Endodermal cell (in vitro differentiated cells): Measurements from ENCODE around the gene NID2. TPM values are rescaled to one million over a fixed set of nuclear protein-coding genes. Genes with fewer than 3 reads are reported as not detected.

Experiments used
- DNase-seq: peaks from one replicate; pipeline ENCODE4 v3.0.0-alpha.2; 2017
- H3K27ac ChIP-seq: 2 replicates; pipeline ENCODE4 v1.5.1; 2013; ENCODE audit warnings: mild to moderate bottlenecking, low read depth, low read length, moderate library complexity
- H3K27me3 ChIP-seq: 2 replicates; pipeline ENCODE4 v1.6.1; 2013; ENCODE audit warnings: mild to moderate bottlenecking, low read length, moderate library complexity; ENCODE audit not compliant: insufficient read depth, control insufficient read depth, poor library complexity, severe bottlenecking
- H3K36me3 ChIP-seq: 2 replicates; pipeline ENCODE4 v1.7.0; 2013; ENCODE audit warnings: mild to moderate bottlenecking, low read length, moderate library complexity; ENCODE audit not compliant: control insufficient read depth, insufficient read depth
- H3K4me1 ChIP-seq: one replicate; pipeline ENCODE4 v1.7.0; 2013; ENCODE audit warnings: low read length; ENCODE audit not compliant: control insufficient read depth, insufficient read depth
- H3K4me3 ChIP-seq: 2 replicates; pipeline ENCODE4 v1.5.1; 2013; ENCODE audit warnings: mild to moderate bottlenecking, low read length, moderate library complexity
- H3K9ac ChIP-seq: 2 replicates; pipeline ENCODE4 v1.6.1; 2013; ENCODE audit warnings: mild to moderate bottlenecking, low read length, moderate library complexity; ENCODE audit not compliant: poor library complexity, severe bottlenecking; ENCODE audit errors: extremely low read depth
- H3K9me3 ChIP-seq: 2 replicates; pipeline ENCODE4 v1.6.1; 2013; ENCODE audit warnings: mild to moderate bottlenecking, low read length, moderate library complexity; ENCODE audit not compliant: control insufficient read depth
- H3K27ac Mint-ChIP-seq: 2 replicates; pipeline ENCODE4 v1.8.0; 2020; ENCODE audit warnings: mixed read lengths
- H3K27me3 Mint-ChIP-seq: 2 replicates; pipeline ENCODE4 v1.8.0; 2021; ENCODE audit warnings: mild to moderate bottlenecking, mixed read lengths; ENCODE audit not compliant: insufficient read depth
- H3K36me3 Mint-ChIP-seq: 2 replicates; pipeline ENCODE4 v1.8.0; 2020; ENCODE audit warnings: low read depth, mixed read lengths
- H3K4me1 Mint-ChIP-seq: 2 replicates; pipeline ENCODE4 v1.8.0; 2020; ENCODE audit warnings: mixed read lengths
- H3K4me3 Mint-ChIP-seq: 2 replicates; pipeline ENCODE4 v1.8.0; 2020; ENCODE audit warnings: mild to moderate bottlenecking, moderate library complexity, mixed read lengths
- H3K9me3 Mint-ChIP-seq: 2 replicates; pipeline ENCODE4 v1.8.0; 2020; ENCODE audit warnings: mild to moderate bottlenecking, mixed read lengths
- WGBS, 2 experiments: methylation state at CpG; one replicate each; pipeline versions ENCODE4 v1.1.5 to v1.1.7; 2013; ENCODE audit warnings: missing lambda C conversion rate in 2 of 2, mixed read lengths in 1 of 2; ENCODE audit not compliant: insufficient coverage in 1 of 2, insufficient read length in 1 of 2; 5-methylcytosine and 5-hydroxymethylcytosine counted together
- total RNA-seq, 2 donors: library from RNA; stranded (reverse); fragmentation: NEBNext Ultra II Directional in 1 of 2; extraction: Animal tissue kit (Norgen Biotek cat#: 25700) in 1 of 2; gene quantifications; 2 replicates in 1 of 2; 3 replicates in 1 of 2; pipeline ENCODE4 v1.2.1, GENCODE V29; 2021
- TF ChIP-seq, protein P1 (sequence below): fragments of 200-600 bp; sonication (generic); conservative IDR thresholded peaks from 2 replicates; pipeline ENCODE4 v1.5.0; 2021; ENCODE audit warnings: antibody characterized with exemption, mild to moderate bottlenecking

Gene NID2
- total RNA-seq, 2 donors from 2014 or later = 1.7 to 2.9 TPM

GRCh38 chr14:51977075-51977474, 91.8 kb downstream of the NID2 start:
- peaks cover 3% of the 10 kb centered on the region for H3K4me1 ChIP-seq
- H3K4me1 Mint-ChIP-seq = peaks cover 22% of the 10 kb centered on the region
- no peak overlapping the region for H3K4me3 Mint-ChIP-seq
- no peak overlapping the region for H3K27ac ChIP-seq
- peaks cover 5% of the 10 kb centered on the region for H3K27me3 Mint-ChIP-seq
- H3K27me3 ChIP-seq = no peaks in the 10 kb centered on the region
- H3K4me3 ChIP-seq = no peak overlapping the region
- no peaks in the 10 kb centered on the region for H3K36me3 Mint-ChIP-seq
- H3K27ac Mint-ChIP-seq = no peak overlapping the region
- TF ChIP-seq, protein P1, sequence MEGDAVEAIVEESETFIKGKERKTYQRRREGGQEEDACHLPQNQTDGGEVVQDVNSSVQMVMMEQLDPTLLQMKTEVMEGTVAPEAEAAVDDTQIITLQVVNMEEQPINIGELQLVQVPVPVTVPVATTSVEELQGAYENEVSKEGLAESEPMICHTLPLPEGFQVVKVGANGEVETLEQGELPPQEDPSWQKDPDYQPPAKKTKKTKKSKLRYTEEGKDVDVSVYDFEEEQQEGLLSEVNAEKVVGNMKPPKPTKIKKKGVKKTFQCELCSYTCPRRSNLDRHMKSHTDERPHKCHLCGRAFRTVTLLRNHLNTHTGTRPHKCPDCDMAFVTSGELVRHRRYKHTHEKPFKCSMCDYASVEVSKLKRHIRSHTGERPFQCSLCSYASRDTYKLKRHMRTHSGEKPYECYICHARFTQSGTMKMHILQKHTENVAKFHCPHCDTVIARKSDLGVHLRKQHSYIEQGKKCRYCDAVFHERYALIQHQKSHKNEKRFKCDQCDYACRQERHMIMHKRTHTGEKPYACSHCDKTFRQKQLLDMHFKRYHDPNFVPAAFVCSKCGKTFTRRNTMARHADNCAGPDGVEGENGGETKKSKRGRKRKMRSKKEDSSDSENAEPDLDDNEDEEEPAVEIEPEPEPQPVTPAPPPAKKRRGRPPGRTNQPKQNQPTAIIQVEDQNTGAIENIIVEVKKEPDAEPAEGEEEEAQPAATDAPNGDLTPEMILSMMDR = no peak
- no peaks in the 10 kb centered on the region for H3K9me3 ChIP-seq
- WGBS, 2 experiments = 95 to 97% methylated on average over 3 to 5 of the region's 5 CpGs
- DNase-seq = no peak
- H3K9ac ChIP-seq = no peak overlapping the region
- H3K9me3 Mint-ChIP-seq = no peaks in the 10 kb centered on the region
- no peaks in the 10 kb centered on the region for H3K36me3 ChIP-seq

GRCh38 chr14:51972566-51972965, 96.3 kb downstream of the NID2 start:
- Mint-ChIP-seq H3K4me1 (peaks cover 8% of the 10 kb centered on the region), H3K9me3 (no peaks in the 10 kb centered on the region), H3K36me3 (no peaks in the 10 kb centered on the region), H3K27ac (no peak overlapping the region), H3K4me3 (no peak overlapping the region), H3K27me3 (no peaks in the 10 kb centered on the region)
- no peak for DNase-seq
- no peak overlapping the region for H3K9ac ChIP-seq
- H3K4me1 ChIP-seq = peaks cover 3% of the 10 kb centered on the region
- H3K36me3 ChIP-seq = no peaks in the 10 kb centered on the region
- WGBS, 2 experiments = 91 to 97% methylated on average over 7 of the region's 7 CpGs
- H3K4me3 ChIP-seq = no peak overlapping the region
- no peak overlapping the region for H3K27ac ChIP-seq
- TF ChIP-seq, protein P1 = no peak
- H3K27me3 ChIP-seq = no peaks in the 10 kb centered on the region
- no peaks in the 10 kb centered on the region for H3K9me3 ChIP-seq

DNA sequence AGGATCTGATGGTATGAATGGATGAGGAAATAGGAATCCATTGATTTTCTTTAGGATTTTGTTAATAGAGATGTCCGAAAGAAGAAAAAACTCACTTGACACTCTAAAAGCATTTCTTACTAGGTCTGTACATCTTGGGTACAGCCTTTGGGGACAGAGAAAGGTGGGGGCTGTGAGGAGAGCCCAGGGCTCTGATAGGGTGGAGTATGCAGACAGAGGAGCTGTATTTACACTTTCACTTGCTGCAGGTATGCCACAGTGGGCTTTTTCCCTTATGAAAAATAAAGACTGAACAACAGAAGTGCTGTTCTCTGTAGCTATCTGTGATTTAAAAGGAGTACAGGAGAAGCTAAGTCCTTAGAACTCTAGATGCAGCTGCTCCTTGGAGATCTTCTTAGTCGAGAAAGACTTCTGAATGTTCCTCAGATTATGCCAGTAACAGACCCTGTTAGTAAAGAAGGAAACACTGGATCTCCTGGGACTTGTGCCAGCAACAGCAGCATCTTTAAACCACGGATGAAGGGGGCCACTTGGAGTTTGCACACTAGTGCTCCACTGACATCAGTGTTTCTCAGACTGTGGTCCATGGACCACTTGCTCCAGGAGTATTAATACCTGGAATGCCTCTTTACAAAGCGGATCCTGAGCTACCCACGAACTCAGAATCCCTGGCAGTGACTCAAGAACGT, 98.9 kb downstream of the NID2 start:
- Histone ChIP-seq H3K9ac (no peak overlapping the region), H3K9me3 (no peaks in the 10 kb centered on the region), H3K27ac (no peak overlapping the region), H3K36me3 (no peaks in the 10 kb centered on the region), H3K4me3 (no peak overlapping the region), H3K4me1 (no peaks in the 10 kb centered on the region), H3K27me3 (no peaks in the 10 kb centered on the region)
- no peak overlapping the region for H3K4me3 Mint-ChIP-seq
- no peak overlapping the region for H3K27ac Mint-ChIP-seq
- DNase-seq = no peak
- H3K4me1 Mint-ChIP-seq = peaks cover under 1% of the 10 kb centered on the region
- H3K9me3 Mint-ChIP-seq = no peaks in the 10 kb centered on the region
- 82 to 90% methylated on average over 5 to 6 of the region's 6 CpGs for WGBS, 2 experiments
- H3K36me3 Mint-ChIP-seq = no peaks in the 10 kb centered on the region
- H3K27me3 Mint-ChIP-seq = no peaks in the 10 kb centered on the region
- TF ChIP-seq, protein P1 = no peak
